ENCODE results near the gene MAML2.

MAML2 gene

GRCh38 chr11:96155627-96156378 is 187.2 kb downstream of the MAML2 start:
- DNase-seq (ENCODE audit: low spot score): no peak

- no peak for DNase-seq (ENCODE audit: low spot score)
These were observed 188.0 kb downstream of the MAML2 start for GRCh38 chr11:96154802-96155520.

GRCh38 chr11:96152623-96153022 is 190.4 kb downstream of the MAML2 start:
- DNase-seq (ENCODE audit: low spot score): no peak

DNA sequence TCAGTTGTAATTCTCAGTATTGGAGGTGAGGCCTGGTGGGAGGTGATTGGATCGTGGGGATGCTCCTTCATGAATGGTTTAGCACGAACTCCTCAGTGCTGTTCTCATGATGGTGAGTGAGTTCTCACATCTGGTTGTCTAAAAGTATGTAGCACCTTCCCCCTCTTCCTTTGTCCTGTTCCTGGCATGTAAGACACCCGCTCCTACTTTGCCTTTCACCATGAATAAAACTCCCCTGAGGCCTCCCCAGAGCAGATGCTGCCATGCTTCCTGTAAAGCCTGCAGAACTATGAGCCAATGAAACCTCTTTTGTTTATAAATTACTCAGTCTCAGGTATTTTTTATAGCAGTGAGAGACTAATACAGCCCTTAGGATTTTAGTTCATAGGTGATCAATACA is 191.5 kb downstream of the MAML2 start:
- no peak for DNase-seq (ENCODE audit: low spot score)

DNA sequence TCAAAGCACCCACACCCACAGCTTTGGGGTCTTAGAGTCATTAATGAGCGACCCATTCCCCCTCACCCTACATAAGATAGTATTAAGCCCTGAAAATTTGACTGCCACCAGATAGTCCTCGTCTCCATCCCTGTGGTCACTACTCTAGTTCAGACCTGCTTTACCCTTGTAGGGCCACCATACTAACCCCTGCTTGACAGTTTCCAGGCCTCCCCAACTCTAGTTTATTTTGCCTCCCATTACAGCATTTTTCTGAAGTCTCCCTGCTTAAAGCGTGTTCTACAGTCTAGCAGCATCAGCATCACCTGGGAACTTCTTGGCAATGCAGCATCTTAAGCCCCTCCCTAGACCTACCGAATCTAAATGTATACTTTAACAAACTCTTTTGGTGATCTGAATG is 192.4 kb downstream of the MAML2 start:
- DNase-seq (ENCODE audit: low spot score): no peak

- DNase-seq (ENCODE audit: low spot score): no peak
These were observed 193.0 kb downstream of the MAML2 start for GRCh38 chr11:96149743-96150555.

GRCh38 chr11:96147906-96148486 is 195.0 kb downstream of the MAML2 start:
- DNase-seq (ENCODE audit: low spot score): no peak

DNA sequence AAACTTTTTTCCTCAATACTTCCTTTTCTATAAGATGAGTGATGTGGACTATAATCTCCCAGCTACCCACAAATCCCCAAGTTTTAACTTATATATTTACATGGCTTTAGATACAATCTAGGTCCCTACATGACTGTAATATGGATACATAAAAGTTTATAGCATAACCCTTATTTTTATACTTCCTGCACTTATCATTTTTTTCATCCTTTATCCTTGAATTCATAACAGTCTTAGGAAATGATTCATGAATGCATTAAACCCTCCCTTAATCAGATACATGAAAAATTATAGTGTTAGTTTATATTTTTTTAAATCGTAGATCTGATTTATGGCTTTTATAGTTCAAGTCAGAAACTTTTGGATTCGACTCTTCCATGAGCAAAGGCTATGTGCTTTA is 195.8 kb downstream of the MAML2 start:
- DNase-seq (ENCODE audit: low spot score): no peak

DNA sequence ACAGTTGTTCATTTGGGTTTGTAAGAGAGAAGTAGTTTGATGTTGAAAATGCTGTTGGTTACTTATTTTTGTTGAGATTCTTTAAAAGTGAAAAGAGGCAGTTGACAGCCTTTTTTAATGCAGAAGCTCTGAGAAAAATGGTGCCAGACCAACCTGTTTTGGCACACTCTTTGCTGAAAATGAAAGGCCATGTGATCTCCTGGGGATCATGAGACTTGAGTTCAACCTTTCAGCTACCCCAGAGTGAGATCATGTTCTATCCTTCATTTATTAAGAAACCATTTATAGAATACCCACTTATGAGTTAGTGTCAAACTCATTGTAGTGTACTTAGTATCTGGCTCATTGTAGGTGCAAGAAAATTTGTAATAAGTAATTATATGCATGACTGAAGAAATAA is 196.2 kb downstream of the MAML2 start:
- DNase-seq (ENCODE audit: low spot score): no peak

GRCh38 chr11:96145163-96145585 is 197.8 kb downstream of the MAML2 start:
- no peak for DNase-seq (ENCODE audit: low spot score)

DNA sequence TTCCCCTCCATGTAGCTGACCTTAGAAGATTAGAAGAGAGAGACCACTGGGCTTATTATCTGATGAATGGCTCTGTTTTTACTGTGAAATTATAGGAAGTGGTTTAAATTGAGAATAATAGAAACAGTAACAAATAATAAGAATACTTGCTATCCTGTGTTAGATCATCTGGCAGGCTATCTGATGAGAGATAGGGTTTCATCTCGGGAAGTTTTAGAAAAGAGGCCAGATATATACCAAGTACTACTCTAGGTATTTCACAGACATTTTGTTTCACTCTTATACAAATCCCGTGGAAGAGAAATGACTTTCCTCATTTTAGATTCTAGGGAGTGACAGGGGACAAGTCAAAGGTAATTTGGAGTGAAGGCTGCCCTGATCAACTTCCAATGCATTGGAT is 198.4 kb downstream of the MAML2 start:
- no peak for DNase-seq (ENCODE audit: low spot score)

- no peak for DNase-seq (ENCODE audit: low spot score)
These were observed 199.9 kb downstream of the MAML2 start for GRCh38 chr11:96143041-96143521.

GRCh38 chr11:96141626-96142025 is 201.4 kb downstream of the MAML2 start:
- no peak for DNase-seq (ENCODE audit: low spot score)

DNA sequence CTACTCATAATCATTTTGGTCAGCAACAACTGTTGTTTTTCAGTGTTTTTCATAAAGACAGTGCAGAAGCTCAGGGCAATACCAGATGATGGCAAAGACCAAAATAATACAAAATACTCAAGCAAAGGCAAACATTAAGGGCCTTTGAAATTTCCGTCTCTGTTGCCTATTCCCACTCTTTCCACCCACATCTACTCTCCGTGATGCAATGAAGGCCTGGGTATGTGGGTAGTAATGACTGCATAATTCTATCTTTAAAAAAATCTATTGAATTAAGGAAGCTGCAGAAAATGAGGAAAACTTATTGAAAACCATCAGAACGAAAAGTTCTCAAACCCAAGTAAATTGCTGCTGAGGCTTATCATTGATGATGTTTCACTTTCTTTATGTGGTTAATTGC is 203.3 kb downstream of the MAML2 start:
- no peak for DNase-seq (ENCODE audit: low spot score)

- DNase-seq (ENCODE audit: low spot score): no peak
These were observed 205.6 kb downstream of the MAML2 start for GRCh38 chr11:96137373-96137772.

DNA sequence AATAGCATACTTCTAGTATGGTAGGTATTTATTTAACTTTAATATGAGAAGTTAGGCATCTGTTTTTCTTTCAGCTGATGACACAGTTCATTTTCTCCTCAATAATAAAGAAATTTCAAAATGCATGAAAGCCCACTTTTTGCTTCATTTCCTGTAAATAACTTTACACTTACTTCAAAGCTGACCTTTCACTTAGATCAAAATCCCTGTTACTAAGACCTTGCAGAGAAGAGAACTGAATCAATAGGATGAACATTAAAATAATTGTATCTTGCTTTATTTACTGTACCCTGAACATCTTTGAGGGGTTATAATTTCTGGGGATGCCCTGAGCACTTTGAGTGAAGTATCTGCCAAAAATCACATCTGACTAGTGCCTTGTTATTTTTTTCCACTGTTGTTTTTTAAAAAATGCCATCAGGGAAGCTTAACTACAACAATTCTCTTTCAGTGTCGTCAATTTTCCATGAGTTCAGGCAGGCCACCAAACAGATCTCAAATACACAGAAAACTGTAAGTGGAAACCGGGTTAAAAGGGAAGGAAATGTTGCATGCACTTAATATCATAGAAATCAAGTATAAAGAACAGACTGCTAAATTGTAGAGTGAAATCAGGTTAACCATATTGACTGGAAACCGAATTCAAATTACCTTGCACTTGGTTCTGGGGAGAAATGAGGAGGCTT is 206.2 kb downstream of the MAML2 start:
- DNase-seq (ENCODE audit: low spot score): no peak

DNA sequence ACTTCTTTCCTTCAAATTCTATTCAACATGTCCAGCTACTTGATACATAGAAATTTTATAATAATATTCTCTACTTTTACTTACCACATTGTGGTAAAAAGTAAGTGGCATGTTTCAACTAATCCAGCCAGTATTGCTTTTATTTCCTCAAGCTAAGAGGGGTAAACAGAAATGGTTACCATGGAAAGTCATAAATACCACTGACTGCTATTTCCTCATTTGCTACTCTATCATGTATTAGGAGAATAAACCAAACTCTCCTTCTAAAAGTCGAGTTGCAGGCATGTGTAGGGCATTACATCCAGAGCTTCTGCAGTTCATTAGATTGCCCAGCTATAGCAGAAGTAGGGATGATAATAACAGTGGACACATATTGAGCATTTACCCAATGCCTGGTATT is 208.4 kb downstream of the MAML2 start:
- no peak for DNase-seq (ENCODE audit: low spot score)

DNA sequence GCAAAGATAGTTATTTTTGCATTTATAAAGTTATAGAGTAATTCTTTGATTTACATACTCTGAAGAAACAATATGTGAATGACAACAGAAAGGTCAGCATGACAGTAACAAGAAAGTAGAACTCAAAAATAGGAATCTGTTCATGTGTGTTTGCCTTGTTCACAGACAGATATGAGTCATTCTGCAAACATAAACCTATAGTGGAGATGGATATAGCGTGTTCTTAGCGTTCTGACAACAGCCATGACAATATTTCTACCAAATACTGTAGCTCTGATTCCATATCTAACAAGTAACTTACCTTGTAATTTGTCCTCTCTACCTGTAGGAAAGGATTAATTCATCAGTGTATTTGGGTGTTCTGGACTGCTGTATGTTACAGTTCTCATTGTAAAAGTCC is 210.6 kb downstream of the MAML2 start:
- no peak for DNase-seq (ENCODE audit: low spot score)

DNA sequence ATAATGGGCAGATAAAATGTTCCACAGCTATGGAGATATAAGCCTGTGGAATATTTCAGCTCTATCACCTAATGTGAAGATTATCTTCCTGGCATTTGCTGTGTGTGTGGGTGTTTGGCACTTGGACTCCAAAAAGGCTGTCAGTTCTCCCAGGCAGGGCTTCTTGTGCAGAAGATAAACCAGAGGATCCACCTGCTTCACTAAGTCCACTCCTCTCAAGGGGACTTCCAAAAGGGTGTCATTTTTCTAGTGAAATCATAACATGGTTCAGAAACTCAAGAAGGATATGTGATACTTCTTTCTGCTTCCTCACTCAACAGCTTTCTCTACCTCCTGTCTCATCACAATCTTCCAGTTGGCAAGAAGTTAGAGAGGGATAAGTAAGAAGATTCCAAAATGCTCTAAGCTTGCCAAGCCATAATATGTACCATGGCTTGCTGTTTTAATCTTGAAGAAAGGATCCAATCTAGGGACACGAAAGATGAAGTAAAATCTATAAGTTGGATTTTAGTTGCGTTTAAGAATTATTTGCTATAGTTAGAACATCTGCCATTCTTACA is 212.9 kb downstream of the MAML2 start:
- DNase-seq (ENCODE audit: low spot score): no peak

- DNase-seq (ENCODE audit: low spot score): no peak
These were observed 215.4 kb downstream of the MAML2 start for GRCh38 chr11:96127596-96127959.

- DNase-seq (ENCODE audit: low spot score): no peak
These were observed 215.9 kb downstream of the MAML2 start for GRCh38 chr11:96126917-96127595.

Measured in CD4-positive, alpha-beta T cell treated with Interleukin-6 at 100 ng/mL for 8 hours (primary cell).